LNCaP clone FGC (cell line): ENCODE measurements around the gene SGMS1.

ENCODE experiments used
- DNase-seq: peaks from one replicate; pipeline ENCODE4 v3.0.0-alpha.2; 2011; ENCODE audit warnings: low read depth
- H3K4me3 ChIP-seq: 2 replicates; pipeline ENCODE4 v1.5.1; 2011; ENCODE audit warnings: mild to moderate bottlenecking, low read depth, low read length, control low read depth
- TF ChIP-seq, protein P1 (sequence below): IDR thresholded peaks from 2 replicates; pipeline ENCODE4 v1.5.1; 2012; ENCODE audit warnings: mild to moderate bottlenecking; ENCODE audit not compliant: control insufficient read depth, insufficient read depth; ENCODE audit errors: extremely low read depth

SGMS1 gene

DNA sequence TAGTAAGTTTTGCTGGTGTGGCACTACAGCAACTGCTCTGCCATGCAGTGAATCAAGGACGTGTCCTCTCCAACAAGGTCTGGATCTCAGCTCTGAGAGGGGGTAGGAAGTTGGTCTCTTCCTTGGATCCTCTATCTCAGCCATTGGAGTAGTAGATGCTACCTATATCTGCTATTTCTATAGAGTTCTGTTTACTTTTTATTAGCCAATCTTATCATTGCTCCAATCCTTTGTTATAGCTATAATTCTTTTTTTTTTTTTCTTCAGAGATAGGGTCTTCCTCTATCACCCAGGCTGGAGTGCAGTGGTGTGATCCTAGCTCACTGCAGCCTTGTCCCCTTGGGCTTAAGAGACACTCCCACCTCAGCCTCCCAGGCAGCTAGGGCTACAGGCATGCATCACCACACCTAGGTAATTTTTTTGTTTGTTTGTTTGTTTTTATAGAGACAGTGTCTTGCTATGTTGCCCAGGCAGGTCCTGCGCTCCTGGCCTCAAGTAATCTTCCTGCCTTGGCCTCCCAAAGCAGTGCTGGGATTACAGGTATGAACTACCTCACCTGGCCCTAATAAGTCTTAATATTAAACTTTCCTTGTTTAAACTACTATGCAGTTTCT lies 217.2 kb downstream of the SGMS1 start:
- no peak overlapping the region for H3K4me3 ChIP-seq
- no peak for DNase-seq

DNA sequence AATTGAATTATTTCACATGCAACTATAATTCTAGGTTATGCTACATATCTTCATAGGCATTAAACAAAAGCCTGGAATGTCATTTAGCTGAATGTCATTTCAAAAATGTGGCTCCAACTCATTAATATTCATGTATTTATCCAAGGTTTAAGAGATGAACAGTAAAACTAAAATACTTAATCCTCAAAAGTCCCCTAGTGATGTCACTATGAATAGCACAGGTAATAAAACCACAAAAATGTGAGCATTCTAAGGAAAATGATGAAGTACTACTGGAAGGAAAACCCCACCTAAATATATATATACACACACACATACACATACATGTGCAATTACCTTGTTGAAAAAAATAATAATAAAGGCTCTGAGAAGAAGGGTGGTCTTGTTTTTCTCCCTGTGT lies 218.0 kb downstream of the SGMS1 start:
- no peak overlapping the region for H3K4me3 ChIP-seq
- no peak for DNase-seq
- TF ChIP-seq, protein P1, sequence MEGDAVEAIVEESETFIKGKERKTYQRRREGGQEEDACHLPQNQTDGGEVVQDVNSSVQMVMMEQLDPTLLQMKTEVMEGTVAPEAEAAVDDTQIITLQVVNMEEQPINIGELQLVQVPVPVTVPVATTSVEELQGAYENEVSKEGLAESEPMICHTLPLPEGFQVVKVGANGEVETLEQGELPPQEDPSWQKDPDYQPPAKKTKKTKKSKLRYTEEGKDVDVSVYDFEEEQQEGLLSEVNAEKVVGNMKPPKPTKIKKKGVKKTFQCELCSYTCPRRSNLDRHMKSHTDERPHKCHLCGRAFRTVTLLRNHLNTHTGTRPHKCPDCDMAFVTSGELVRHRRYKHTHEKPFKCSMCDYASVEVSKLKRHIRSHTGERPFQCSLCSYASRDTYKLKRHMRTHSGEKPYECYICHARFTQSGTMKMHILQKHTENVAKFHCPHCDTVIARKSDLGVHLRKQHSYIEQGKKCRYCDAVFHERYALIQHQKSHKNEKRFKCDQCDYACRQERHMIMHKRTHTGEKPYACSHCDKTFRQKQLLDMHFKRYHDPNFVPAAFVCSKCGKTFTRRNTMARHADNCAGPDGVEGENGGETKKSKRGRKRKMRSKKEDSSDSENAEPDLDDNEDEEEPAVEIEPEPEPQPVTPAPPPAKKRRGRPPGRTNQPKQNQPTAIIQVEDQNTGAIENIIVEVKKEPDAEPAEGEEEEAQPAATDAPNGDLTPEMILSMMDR = no peak

More for the DNA sequence above, 217.2 kb downstream of the SGMS1 start:
- TF ChIP-seq, protein P1 = no peak

DNA sequence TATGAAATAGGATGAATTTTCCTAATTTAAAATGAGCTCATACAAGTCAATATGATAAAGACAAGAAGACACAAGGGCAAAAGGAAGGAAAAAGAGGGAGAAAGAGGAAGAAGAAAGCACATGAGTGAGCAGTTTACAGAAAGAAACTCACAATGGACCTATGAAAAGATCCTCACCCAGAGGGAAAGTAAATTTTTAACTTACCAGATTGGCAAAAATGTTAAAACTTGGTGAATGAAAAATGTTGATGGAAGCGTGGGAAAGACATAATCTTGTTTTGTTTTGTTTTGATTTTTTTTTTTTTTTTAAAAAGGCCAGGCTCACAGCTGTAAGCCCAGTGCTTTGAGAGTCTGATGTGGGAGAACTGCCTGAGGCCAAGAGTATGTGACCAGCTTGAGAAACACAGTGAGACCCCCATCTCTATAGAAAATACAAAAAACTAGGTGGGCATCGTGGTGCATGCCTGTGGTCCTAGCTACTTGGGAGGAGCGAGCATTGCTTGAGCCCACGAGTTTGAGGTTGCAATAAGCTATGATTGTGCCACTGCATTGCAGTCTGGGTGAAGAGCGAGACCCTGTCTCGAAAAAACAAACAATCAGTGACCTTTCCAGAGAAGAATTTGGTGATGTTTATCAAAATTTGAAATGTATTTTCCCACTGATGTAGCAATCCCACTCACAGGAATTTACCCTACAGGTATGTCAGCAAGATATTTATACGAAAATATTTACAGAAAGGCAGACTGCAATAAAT lies 219.6 kb downstream of the SGMS1 start:
- TF ChIP-seq, protein P1 = no peak
- no peak for DNase-seq
- H3K4me3 ChIP-seq = no peak overlapping the region

DNA sequence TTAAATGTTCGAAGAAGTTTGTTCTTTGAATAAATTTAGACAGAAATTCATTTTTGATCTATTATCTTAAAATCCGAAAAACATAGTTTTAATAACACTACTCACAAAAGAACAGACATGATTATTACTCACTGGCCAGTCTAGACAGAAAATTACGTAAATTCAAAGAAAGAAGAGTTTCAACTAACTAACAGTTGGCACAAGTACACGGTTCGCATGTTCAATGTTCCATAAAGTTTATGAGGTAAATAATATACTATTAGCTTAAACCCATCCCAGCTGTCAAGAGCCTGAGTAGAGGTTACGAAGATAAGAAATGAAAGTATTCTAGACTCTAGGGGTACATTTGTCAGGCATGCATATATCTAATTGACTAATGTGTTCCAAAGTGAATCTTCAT lies 220.7 kb downstream of the SGMS1 start:
- TF ChIP-seq, protein P1 = no peak
- DNase-seq = no peak
- no peak overlapping the region for H3K4me3 ChIP-seq

DNA sequence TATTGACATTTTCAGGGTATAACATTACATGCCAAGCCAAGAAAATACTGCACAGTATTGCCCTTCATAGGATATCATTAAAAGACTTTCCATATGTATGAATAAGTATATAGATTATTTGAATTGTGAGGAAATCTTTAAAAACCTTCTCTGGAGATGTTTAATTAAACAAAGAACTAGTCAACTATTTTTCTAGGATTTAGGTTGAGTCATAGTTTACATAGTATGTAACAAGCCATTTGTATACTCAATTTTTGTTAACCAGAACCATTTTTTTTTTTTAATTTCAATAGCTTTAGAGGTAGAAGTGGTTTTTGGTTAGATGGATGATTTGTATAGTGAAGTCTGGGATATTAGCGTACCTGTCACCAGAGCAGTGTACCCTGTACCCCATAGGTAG lies 221.3 kb downstream of the SGMS1 start:
- TF ChIP-seq, protein P1 = no peak
- H3K4me3 ChIP-seq = no peak overlapping the region
- DNase-seq = no peak

DNA sequence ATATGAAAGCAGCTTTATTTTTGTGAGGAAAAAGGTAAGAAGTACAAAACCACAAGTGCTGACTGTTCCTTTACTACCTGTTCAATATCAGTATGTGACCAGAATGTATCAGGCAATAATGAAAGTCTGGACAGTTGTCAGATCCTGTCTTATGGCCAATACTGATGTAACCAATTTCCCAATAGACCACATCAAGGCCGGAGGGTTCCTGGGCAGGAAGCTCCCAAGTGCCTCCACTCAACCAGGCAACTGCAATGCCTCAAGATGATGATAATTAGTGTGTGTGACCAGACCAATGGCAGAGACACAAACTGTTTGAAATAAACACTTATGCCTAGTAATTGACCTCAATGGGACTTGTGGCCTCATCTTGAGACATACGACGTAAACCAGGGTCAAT lies 223.1 kb downstream of the SGMS1 start:
- no peak for DNase-seq
- TF ChIP-seq, protein P1 = no peak

More for the DNA sequence above, 223.1 kb downstream of the SGMS1 start:
- no peak overlapping the region for H3K4me3 ChIP-seq
